Thoracic aorta (tissue), 2 donors: ENCODE data around the gene DUSP5. TPM values are rescaled to one million over a fixed set of nuclear protein-coding genes. Genes with fewer than 3 reads are reported as not detected.
A peak's percentile ranks its signal among the peaks of the same experiment; 100 is the strongest.
"Not testable (repeated sequence)": the region's sequence is repeated elsewhere in the genome, so short reads cannot be mapped to it uniquely, and the experiment has no call there.

Source experiments
- ATAC-seq: fragments of 150-250 bp; one replicate; pipeline ENCODE4 v1.8.0; 2017; ENCODE audit warnings: low read depth; ENCODE audit not compliant: insufficient number of reproducible peaks, low FRiP score
- DNase-seq: peaks from one replicate; pipeline ENCODE4 v3.0.0-alpha.2; 2020; ENCODE audit warnings: low spot score
- H3K27ac ChIP-seq, 2 donors: fragments of 200-600 bp; sonication (generic); 1 replicate in 1 of 2; 2 replicates in 1 of 2; pipeline ENCODE4 v1.5.1; 2016; ENCODE audit warnings: mild to moderate bottlenecking in 2 of 2, moderate library complexity in 2 of 2
- H3K27me3 ChIP-seq: fragments of 200-600 bp; sonication (generic); replicated peaks from 2 replicates; pipeline ENCODE4 v1.6.0; 2016; ENCODE audit warnings: mild to moderate bottlenecking; ENCODE audit not compliant: insufficient read depth
- H3K36me3 ChIP-seq: fragments of 200-600 bp; sonication (generic); one replicate; pipeline ENCODE4 v1.5.1; 2016
- H3K4me1 ChIP-seq, 2 donors: fragments of 200-600 bp; sonication (generic); 1 replicate in 1 of 2; 2 replicates in 1 of 2; pipeline versions ENCODE4 v1.5.1 to v1.6.0; 2016; ENCODE audit warnings: low read depth in 2 of 2, mild to moderate bottlenecking in 1 of 2; ENCODE audit not compliant: control insufficient read depth in 1 of 2
- H3K4me3 ChIP-seq: fragments of 200-600 bp; sonication (generic); 2 replicates; pipeline ENCODE4 v1.5.1; 2016; ENCODE audit warnings: mild to moderate bottlenecking
- H3K9me3 ChIP-seq: fragments of 200-600 bp; sonication (generic); 2 replicates; pipeline ENCODE4 v1.5.1; 2016
- CTCF ChIP-seq: fragments of 200-600 bp; sonication (generic); IDR thresholded peaks from one replicate; pipeline ENCODE4 v1.5.1; 2019; ENCODE audit warnings: antibody characterized with exemption
- total RNA-seq, 2 donors: library from RNA; depleted of rRNA; stranded (reverse); fragments of >200 nt; gene quantifications; one replicate each; pipeline versions ENCODE4 v1.1.0 to v1.2.3, GENCODE V29; 2016

Gene DUSP5
- total RNA-seq, 2 donors from 2014 or later, result 12.7 to 13.1 TPM

- ATAC-seq (no peak), DNase-seq (no peak)
- H3K9me3 ChIP-seq, result no peaks in the 10 kb centered on the region
- no peak for TF ChIP-seq CTCF
- no peaks in the 10 kb centered on the region for H3K27me3 ChIP-seq
- no peak overlapping the region for H3K4me3 ChIP-seq
- H3K36me3 ChIP-seq, result no peaks in the 10 kb centered on the region
- peaks cover 3 to 4% of the 10 kb centered on the region in 2 donors for H3K4me1 ChIP-seq
- no peak overlapping the region for H3K27ac ChIP-seq
Measured at GRCh38 chr10:110529596-110530011, 31.9 kb downstream of the DUSP5 start.

GRCh38 chr10:110530131-110530831 lies 32.6 kb downstream of the DUSP5 start:
- Histone ChIP-seq H3K4me3 (peak overlapping the region; percentile 58), H3K4me1 (peaks cover 3 to 4% of the 10 kb centered on the region in 2 donors), H3K36me3 (no peaks in the 10 kb centered on the region), H3K27ac (no peak overlapping the region), H3K9me3 (no peaks in the 10 kb centered on the region), H3K27me3 (no peaks in the 10 kb centered on the region)
- ATAC-seq, result no peak
- DNase-seq, result no peak
- TF ChIP-seq CTCF, result no peak

- DNase-seq, result no peak
- TF ChIP-seq CTCF, result no peak
- Histone ChIP-seq H3K27ac (no peak overlapping the region), H3K4me1 (peaks cover 3 to 4% of the 10 kb centered on the region in 2 donors), H3K4me3 (no peak overlapping the region), H3K27me3 (no peaks in the 10 kb centered on the region), H3K9me3 (no peaks in the 10 kb centered on the region), H3K36me3 (no peaks in the 10 kb centered on the region)
- ATAC-seq, result no peak
Measured at GRCh38 chr10:110531687-110532086, 34.0 kb downstream of the DUSP5 start.

GRCh38 chr10:110532628-110533027 lies 34.9 kb downstream of the DUSP5 start:
- not testable (repeated sequence) for DNase-seq, H3K9me3 ChIP-seq, H3K4me3 ChIP-seq, H3K27me3 ChIP-seq, ATAC-seq, H3K36me3 ChIP-seq, H3K27ac ChIP-seq, H3K4me1 ChIP-seq

- no peaks in the 10 kb centered on the region for H3K9me3 ChIP-seq
- H3K27ac ChIP-seq, result no peak overlapping the region
- H3K36me3 ChIP-seq, result no peaks in the 10 kb centered on the region
- TF ChIP-seq CTCF, result no peak
- no peak overlapping the region for H3K4me3 ChIP-seq
- no peaks in the 10 kb centered on the region for H3K27me3 ChIP-seq
- ATAC-seq (no peak), DNase-seq (no peak)
- peaks cover 2 to 4% of the 10 kb centered on the region in 2 donors for H3K4me1 ChIP-seq
Measured at GRCh38 chr10:110533149-110533548, 35.4 kb downstream of the DUSP5 start.

GRCh38 chr10:110534571-110534970 lies 36.9 kb downstream of the DUSP5 start:
- DNase-seq, result no peak
- H3K27me3 ChIP-seq, result no peaks in the 10 kb centered on the region
- H3K27ac ChIP-seq, result no peak overlapping the region
- no peaks in the 10 kb centered on the region for H3K9me3 ChIP-seq
- no peak overlapping the region for H3K4me3 ChIP-seq
- TF ChIP-seq CTCF, result no peak
- no peaks in the 10 kb centered on the region for H3K36me3 ChIP-seq
- H3K4me1 ChIP-seq, result peaks cover 0 to 4% of the 10 kb centered on the region in 2 donors
- ATAC-seq, result no peak
